ENCODE measurements around the gene TEK.

- TF ChIP-seq CTBP1 (IDR thresholded peaks at IDR 0.05; ENCODE audit: borderline replicate concordance) = no peak
- TF ChIP-seq GTF3C2 (IDR thresholded peaks at IDR 0.05; ENCODE audit: borderline replicate concordance, extremely low read depth, insufficient read length) = no peak
- TF ChIP-seq CREM (IDR thresholded peaks at IDR 0.05; ENCODE audit: low read depth) = no peak
- TF ChIP-seq SP2 (IDR thresholded peaks at IDR 0.05; ENCODE audit: extremely low read depth, low read depth, low read length, poor library complexity, severe bottlenecking) = no peak
- TF ChIP-seq NCOA1 (IDR thresholded peaks at IDR 0.05; ENCODE audit: low read depth) = no peak
- TF ChIP-seq MAFK (IDR thresholded peaks at IDR 0.05; ENCODE audit: low read length) = no peak
- TF ChIP-seq, protein P1, sequence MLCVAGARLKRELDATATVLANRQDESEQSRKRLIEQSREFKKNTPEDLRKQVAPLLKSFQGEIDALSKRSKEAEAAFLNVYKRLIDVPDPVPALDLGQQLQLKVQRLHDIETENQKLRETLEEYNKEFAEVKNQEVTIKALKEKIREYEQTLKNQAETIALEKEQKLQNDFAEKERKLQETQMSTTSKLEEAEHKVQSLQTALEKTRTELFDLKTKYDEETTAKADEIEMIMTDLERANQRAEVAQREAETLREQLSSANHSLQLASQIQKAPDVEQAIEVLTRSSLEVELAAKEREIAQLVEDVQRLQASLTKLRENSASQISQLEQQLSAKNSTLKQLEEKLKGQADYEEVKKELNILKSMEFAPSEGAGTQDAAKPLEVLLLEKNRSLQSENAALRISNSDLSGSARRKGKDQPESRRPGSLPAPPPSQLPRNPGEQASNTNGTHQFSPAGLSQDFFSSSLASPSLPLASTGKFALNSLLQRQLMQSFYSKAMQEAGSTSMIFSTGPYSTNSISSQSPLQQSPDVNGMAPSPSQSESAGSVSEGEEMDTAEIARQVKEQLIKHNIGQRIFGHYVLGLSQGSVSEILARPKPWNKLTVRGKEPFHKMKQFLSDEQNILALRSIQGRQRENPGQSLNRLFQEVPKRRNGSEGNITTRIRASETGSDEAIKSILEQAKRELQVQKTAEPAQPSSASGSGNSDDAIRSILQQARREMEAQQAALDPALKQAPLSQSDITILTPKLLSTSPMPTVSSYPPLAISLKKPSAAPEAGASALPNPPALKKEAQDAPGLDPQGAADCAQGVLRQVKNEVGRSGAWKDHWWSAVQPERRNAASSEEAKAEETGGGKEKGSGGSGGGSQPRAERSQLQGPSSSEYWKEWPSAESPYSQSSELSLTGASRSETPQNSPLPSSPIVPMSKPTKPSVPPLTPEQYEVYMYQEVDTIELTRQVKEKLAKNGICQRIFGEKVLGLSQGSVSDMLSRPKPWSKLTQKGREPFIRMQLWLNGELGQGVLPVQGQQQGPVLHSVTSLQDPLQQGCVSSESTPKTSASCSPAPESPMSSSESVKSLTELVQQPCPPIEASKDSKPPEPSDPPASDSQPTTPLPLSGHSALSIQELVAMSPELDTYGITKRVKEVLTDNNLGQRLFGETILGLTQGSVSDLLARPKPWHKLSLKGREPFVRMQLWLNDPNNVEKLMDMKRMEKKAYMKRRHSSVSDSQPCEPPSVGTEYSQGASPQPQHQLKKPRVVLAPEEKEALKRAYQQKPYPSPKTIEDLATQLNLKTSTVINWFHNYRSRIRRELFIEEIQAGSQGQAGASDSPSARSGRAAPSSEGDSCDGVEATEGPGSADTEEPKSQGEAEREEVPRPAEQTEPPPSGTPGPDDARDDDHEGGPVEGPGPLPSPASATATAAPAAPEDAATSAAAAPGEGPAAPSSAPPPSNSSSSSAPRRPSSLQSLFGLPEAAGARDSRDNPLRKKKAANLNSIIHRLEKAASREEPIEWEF (CRISPR knock-in tag; IDR thresholded peaks at IDR 0.05) = no peak
- no peak for TF ChIP-seq FOSL1 (tag; conservative IDR thresholded peaks at IDR 0.05)
- no peak for TF ChIP-seq RCOR1 (IDR thresholded peaks at IDR 0.05; ENCODE audit: borderline replicate concordance in 1 of 2, low read depth in 2 of 2, low read length in 2 of 2)
- TF ChIP-seq CBX2 (IDR thresholded peaks at IDR 0.05; ENCODE audit: insufficient read depth, low read length, poor library complexity, severe bottlenecking) = no peak
- no peak for TF ChIP-seq EZH2 (IDR thresholded peaks at IDR 0.05; ENCODE audit: borderline replicate concordance, low read depth, low read length)
- TF ChIP-seq CCNT2 (IDR thresholded peaks at IDR 0.05; ENCODE audit: borderline replicate concordance, extremely low read depth, insufficient read length, low read depth, low read length) = no peak
- TF ChIP-seq, protein P2, sequence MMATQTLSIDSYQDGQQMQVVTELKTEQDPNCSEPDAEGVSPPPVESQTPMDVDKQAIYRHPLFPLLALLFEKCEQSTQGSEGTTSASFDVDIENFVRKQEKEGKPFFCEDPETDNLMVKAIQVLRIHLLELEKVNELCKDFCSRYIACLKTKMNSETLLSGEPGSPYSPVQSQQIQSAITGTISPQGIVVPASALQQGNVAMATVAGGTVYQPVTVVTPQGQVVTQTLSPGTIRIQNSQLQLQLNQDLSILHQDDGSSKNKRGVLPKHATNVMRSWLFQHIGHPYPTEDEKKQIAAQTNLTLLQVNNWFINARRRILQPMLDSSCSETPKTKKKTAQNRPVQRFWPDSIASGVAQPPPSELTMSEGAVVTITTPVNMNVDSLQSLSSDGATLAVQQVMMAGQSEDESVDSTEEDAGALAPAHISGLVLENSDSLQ (IDR thresholded peaks at IDR 0.05) = no peak
- TF ChIP-seq, protein P3, sequence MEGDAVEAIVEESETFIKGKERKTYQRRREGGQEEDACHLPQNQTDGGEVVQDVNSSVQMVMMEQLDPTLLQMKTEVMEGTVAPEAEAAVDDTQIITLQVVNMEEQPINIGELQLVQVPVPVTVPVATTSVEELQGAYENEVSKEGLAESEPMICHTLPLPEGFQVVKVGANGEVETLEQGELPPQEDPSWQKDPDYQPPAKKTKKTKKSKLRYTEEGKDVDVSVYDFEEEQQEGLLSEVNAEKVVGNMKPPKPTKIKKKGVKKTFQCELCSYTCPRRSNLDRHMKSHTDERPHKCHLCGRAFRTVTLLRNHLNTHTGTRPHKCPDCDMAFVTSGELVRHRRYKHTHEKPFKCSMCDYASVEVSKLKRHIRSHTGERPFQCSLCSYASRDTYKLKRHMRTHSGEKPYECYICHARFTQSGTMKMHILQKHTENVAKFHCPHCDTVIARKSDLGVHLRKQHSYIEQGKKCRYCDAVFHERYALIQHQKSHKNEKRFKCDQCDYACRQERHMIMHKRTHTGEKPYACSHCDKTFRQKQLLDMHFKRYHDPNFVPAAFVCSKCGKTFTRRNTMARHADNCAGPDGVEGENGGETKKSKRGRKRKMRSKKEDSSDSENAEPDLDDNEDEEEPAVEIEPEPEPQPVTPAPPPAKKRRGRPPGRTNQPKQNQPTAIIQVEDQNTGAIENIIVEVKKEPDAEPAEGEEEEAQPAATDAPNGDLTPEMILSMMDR (IDR thresholded peaks at IDR 0.05 in 2 of 3, conservative IDR thresholded peaks at IDR 0.05 in 1 of 3; ENCODE audit: insufficient read depth in 2 of 3, low read depth in 1 of 3, low read length in 3 of 3) = peak in 2 of 3 experiments; percentile 41 to 55; a peak in 5 of 6 replicates
Measured at GRCh38 chr9:27276193-27277030, 167.4 kb downstream of the TEK start.
